Large intestine (tissue), 3 donors: Measurements from ENCODE around the gene MIPEP. TPM values are rescaled to one million over a fixed set of nuclear protein-coding genes. Genes with fewer than 3 reads are reported as not detected.
"Not testable (repeated sequence)": the region's sequence is repeated elsewhere in the genome, so short reads cannot be mapped to it uniquely, and the experiment has no call there.

Experiments used
- DNase-seq, 2 donors: peaks; one replicate each; pipeline versions ENCODE4 v3.0.0 to v3.0.0-alpha.2; 2013
- H3K27ac ChIP-seq: one replicate; pipeline ENCODE4 v1.5.1; 2013; ENCODE audit warnings: low read length
- H3K27me3 ChIP-seq: 2 replicates; pipeline ENCODE4 v1.6.1; 2013; ENCODE audit warnings: low read length; ENCODE audit not compliant: control insufficient read depth, insufficient read depth
- H3K36me3 ChIP-seq: 2 replicates; pipeline ENCODE4 v1.6.1; 2013; ENCODE audit warnings: low read length; ENCODE audit not compliant: control insufficient read depth, insufficient read depth
- H3K4me1 ChIP-seq: one replicate; pipeline ENCODE4 v1.6.1; 2013; ENCODE audit warnings: low read length; ENCODE audit not compliant: control insufficient read depth, insufficient read depth
- H3K4me3 ChIP-seq: one replicate; pipeline ENCODE4 v1.5.1; 2013; ENCODE audit warnings: low read length
- H3K9me3 ChIP-seq: one replicate; pipeline ENCODE4 v1.6.1; 2013; ENCODE audit warnings: mild to moderate bottlenecking, low read depth, low read length, moderate library complexity; ENCODE audit not compliant: control insufficient read depth
- WGBS: methylation state at CpG from one replicate; pipeline ENCODE4 v1.1.5; 2013; ENCODE audit warnings: low lambda C conversion rate; ENCODE audit not compliant: insufficient coverage; 5-methylcytosine and 5-hydroxymethylcytosine counted together
- polyA plus RNA-seq: library from polyadenylated mRNA; unstranded; fragments of 120-200 nt; gene quantifications from one replicate; pipeline ENCODE4 v1.2.1, GENCODE V29; 2013

The MIPEP gene
- polyA plus RNA-seq, 1 donor, result 19.7 TPM

GRCh38 chr13:23769401-23769800, 119.8 kb downstream of the MIPEP start:
- no CpG with 5 or more reads among the region's 3 CpGs for WGBS
- Histone ChIP-seq H3K27ac (no peak overlapping the region), H3K4me1 (no peaks in the 10 kb centered on the region), H3K36me3 (peaks cover 3% of the 10 kb centered on the region), H3K9me3 (no peaks in the 10 kb centered on the region), H3K4me3 (no peak overlapping the region), H3K27me3 (no peaks in the 10 kb centered on the region)
- no peak for DNase-seq

DNA sequence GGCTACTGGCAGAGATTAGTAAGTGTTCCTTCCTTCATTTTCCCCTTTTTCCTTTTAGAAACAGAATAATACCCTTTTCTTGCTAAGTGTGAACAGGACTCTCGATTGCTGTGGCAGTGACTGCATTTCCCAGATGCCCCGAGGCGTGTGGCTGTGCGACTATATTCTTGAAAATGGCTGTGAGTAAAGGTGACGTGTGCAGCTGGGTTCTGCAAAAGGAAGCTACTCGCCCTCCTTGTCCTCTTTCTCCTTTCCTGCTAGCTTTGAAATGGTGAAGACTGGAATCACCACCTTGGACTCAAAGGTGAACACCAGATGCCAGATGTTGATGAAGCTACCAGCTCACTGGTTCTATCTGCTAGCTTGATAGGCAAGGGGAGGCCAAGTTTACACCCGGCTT, 121.4 kb downstream of the MIPEP start:
- Histone ChIP-seq H3K27ac (no peak overlapping the region), H3K4me1 (no peaks in the 10 kb centered on the region), H3K36me3 (peaks cover 3% of the 10 kb centered on the region), H3K4me3 (no peak overlapping the region), H3K27me3 (no peaks in the 10 kb centered on the region), H3K9me3 (no peaks in the 10 kb centered on the region)
- WGBS, result no CpG with 5 or more reads among the region's 7 CpGs
- no peak for DNase-seq

GRCh38 chr13:23766939-23767338, 122.3 kb downstream of the MIPEP start:
- no peaks in the 10 kb centered on the region for H3K4me1 ChIP-seq
- H3K27ac ChIP-seq, result no peak overlapping the region
- no CpG with 5 or more reads among the region's 1 CpG for WGBS
- H3K36me3 ChIP-seq, result peaks cover 3% of the 10 kb centered on the region
- H3K9me3 ChIP-seq, result no peaks in the 10 kb centered on the region
- H3K27me3 ChIP-seq, result no peaks in the 10 kb centered on the region
- DNase-seq, result no peak
- H3K4me3 ChIP-seq, result no peak overlapping the region

GRCh38 chr13:23766283-23766682, 122.9 kb downstream of the MIPEP start:
- H3K4me3 ChIP-seq, result no peak overlapping the region
- no peak for DNase-seq
- no peaks in the 10 kb centered on the region for H3K4me1 ChIP-seq
- H3K36me3 ChIP-seq, result peaks cover 3% of the 10 kb centered on the region
- no CpG with 5 or more reads among the region's 2 CpGs for WGBS
- no peaks in the 10 kb centered on the region for H3K9me3 ChIP-seq
- H3K27ac ChIP-seq, result no peak overlapping the region
- no peaks in the 10 kb centered on the region for H3K27me3 ChIP-seq

DNA sequence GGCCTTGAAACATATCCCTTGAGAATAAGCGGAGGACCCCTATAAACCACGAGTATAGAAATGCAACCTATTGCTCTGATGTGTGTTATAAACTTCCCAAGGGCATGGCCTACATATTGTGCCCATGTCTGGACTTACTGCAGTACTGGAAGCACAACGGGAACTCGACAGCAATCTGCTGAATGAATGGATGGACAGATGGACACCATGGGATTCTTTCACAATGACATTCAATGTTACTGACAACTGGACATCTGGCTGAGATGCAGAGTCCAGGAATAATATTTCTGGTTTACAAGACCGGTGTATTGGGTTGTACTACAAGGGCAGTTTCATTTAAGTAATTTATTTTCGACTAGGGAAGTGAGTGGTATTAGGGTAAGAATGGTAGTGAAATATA, 123.7 kb downstream of the MIPEP start:
- H3K9me3 ChIP-seq, result no peaks in the 10 kb centered on the region
- H3K27ac ChIP-seq, result no peak overlapping the region
- H3K4me1 ChIP-seq, result no peaks in the 10 kb centered on the region
- no peak overlapping the region for H3K4me3 ChIP-seq
- 100% methylated on average over 1 of the region's 6 CpGs for WGBS
- peaks cover 3% of the 10 kb centered on the region for H3K36me3 ChIP-seq
- no peaks in the 10 kb centered on the region for H3K27me3 ChIP-seq
- no peak for DNase-seq

DNA sequence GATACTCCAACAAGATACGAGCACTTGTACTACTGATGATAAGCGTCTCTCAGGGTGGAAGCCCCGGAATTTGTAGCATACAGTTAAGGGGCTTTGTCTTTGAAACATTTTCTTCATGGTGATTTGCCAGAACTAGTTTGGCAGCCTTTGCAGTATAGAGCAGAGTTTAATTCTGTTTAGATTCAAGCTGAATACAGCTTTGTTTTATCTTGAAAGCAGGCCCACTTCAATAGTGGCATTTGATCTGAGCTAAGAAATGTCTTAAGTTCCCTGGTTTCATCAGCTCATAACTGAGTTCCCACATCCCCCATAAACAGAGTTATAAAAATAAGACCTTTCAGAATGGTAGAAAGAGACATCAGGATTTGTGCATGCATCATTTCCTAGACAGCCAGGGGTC, 125.9 kb downstream of the MIPEP start:
- H3K9me3 ChIP-seq, result no peaks in the 10 kb centered on the region
- no CpG with 5 or more reads among the region's 3 CpGs for WGBS
- H3K36me3 ChIP-seq, result peaks cover 9% of the 10 kb centered on the region
- no peaks in the 10 kb centered on the region for H3K27me3 ChIP-seq
- no peak for DNase-seq
- H3K27ac ChIP-seq, result no peak overlapping the region
- no peaks in the 10 kb centered on the region for H3K4me1 ChIP-seq
- no peak overlapping the region for H3K4me3 ChIP-seq

- not testable (repeated sequence) for H3K36me3 ChIP-seq, H3K27me3 ChIP-seq, H3K4me3 ChIP-seq, DNase-seq, H3K4me1 ChIP-seq, H3K27ac ChIP-seq, H3K9me3 ChIP-seq
- no CpG with 5 or more reads among the region's 8 CpGs for WGBS
These were observed 127.4 kb downstream of the MIPEP start for GRCh38 chr13:23761760-23762159.

- DNase-seq, result no peak
- H3K4me1 ChIP-seq, result no peaks in the 10 kb centered on the region
- no peak overlapping the region for H3K27ac ChIP-seq
- H3K9me3 ChIP-seq, result no peaks in the 10 kb centered on the region
- no peaks in the 10 kb centered on the region for H3K27me3 ChIP-seq
- 100% methylated on average over 1 of the region's 9 CpGs for WGBS
- H3K36me3 ChIP-seq, result peaks cover 8% of the 10 kb centered on the region
- H3K4me3 ChIP-seq, result no peak overlapping the region
These were observed 129.2 kb downstream of the MIPEP start for GRCh38 chr13:23760000-23760399.

- no peaks in the 10 kb centered on the region for H3K27me3 ChIP-seq
- H3K9me3 ChIP-seq, result no peaks in the 10 kb centered on the region
- no peak overlapping the region for H3K27ac ChIP-seq
- H3K4me3 ChIP-seq, result no peak overlapping the region
- peaks cover 6% of the 10 kb centered on the region for H3K36me3 ChIP-seq
- no CpG with 5 or more reads among the region's 9 CpGs for WGBS
- H3K4me1 ChIP-seq, result no peaks in the 10 kb centered on the region
- no peak for DNase-seq
These were observed 130.2 kb downstream of the MIPEP start for GRCh38 chr13:23758798-23759527.

DNA sequence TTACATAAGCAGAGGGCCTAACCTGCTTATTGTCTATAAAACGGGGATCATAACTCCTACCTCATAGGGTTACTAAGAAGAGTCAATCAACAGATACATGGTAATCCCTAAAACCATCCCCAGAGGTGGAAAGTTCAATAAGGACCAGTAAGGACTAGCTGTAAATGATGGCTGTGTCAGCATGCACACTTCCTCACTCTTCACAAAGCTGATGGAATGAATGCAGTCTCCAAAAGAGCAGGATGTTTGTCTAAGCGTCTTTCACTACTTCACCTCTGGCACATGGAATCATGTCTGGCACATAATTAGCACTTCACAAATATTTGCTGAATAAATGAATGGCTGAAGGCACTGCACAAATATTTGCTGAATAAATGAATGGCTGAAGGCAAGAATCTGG, 134.2 kb downstream of the MIPEP start:
- Histone ChIP-seq H3K9me3 (no peaks in the 10 kb centered on the region), H3K27me3 (no peaks in the 10 kb centered on the region), H3K4me1 (no peaks in the 10 kb centered on the region), H3K27ac (no peak overlapping the region), H3K36me3 (peaks cover 10% of the 10 kb centered on the region), H3K4me3 (no peak overlapping the region)
- DNase-seq, result no peak
- WGBS, result no CpG with 5 or more reads among the region's 2 CpGs

- H3K4me3 ChIP-seq, result no peak overlapping the region
- no CpG with 5 or more reads among the region's 6 CpGs for WGBS
- H3K9me3 ChIP-seq, result no peaks in the 10 kb centered on the region
- no peak for DNase-seq
- peaks cover 5% of the 10 kb centered on the region for H3K36me3 ChIP-seq
- H3K4me1 ChIP-seq, result no peaks in the 10 kb centered on the region
- no peak overlapping the region for H3K27ac ChIP-seq
- H3K27me3 ChIP-seq, result no peaks in the 10 kb centered on the region
These were observed 134.7 kb downstream of the MIPEP start for GRCh38 chr13:23754506-23754905.
